Endothelial cell of umbilical vein (primary cell): ENCODE results near the gene TAOK2. TPM values are rescaled to one million over a fixed set of nuclear protein-coding genes. Genes with fewer than 3 reads are reported as not detected.

Source experiments
- BruUV-seq: library from RNA; stranded (reverse); fragments of 400-500 nt; replicated peaks from 2 replicates; lab custom pipeline; 2021; lab: Mats Ljungman, UMichigan
- CTCF ChIA-PET: fragments of 300-600, 350-600 bp; sonication (Branson Sonifier 250); formaldehyde crosslinking; loops from one replicate; lab custom pipeline; 2021; ENCODE audit warnings: antibody characterized with exemption, inconsistent platforms; lab: Charles Lee
- POLR2A ChIA-PET: fragments of 300-600, 350-600 bp; sonication (Branson Sonifier 250); formaldehyde crosslinking; loops from one replicate; lab custom pipeline; 2021; ENCODE audit warnings: antibody characterized with exemption, inconsistent platforms; lab: Charles Lee
- DNase-seq: peaks from one replicate; pipeline ENCODE4 v3.0.0-alpha.2; 2011; ENCODE audit warnings: low read depth, low spot score
- FAIRE-seq: peaks from 2 replicates; lab custom pipeline; 2011; peaks lifted over from hg19 to GRCh38; lab: Jason Lieb, UNC
- H2AFZ ChIP-seq: 2 replicates; pipeline ENCODE4 v1.6.0; 2012; ENCODE audit warnings: low read depth, low read length, control low read depth, inconsistent platforms
- H3K27ac ChIP-seq: 2 replicates; pipeline ENCODE4 v1.5.1; 2011; ENCODE audit warnings: low read depth, mild to moderate bottlenecking, control low read depth, low read length, moderate library complexity; ENCODE audit not compliant: insufficient read depth
- H3K27me3 ChIP-seq, 2 experiments: 2 replicates each; pipeline versions ENCODE4 v1.6.0 to v1.6.1; 2011; ENCODE audit warnings: low read length in 2 of 2, mixed read lengths in 1 of 2; ENCODE audit not compliant: control insufficient read depth in 2 of 2, insufficient read depth in 2 of 2
- H3K36me3 ChIP-seq, 2 experiments: 2 replicates in 1 of 2; 3 replicates in 1 of 2; pipeline ENCODE4 v1.5.1; 2011; ENCODE audit warnings: low read length in 2 of 2, mild to moderate bottlenecking in 1 of 2, moderate library complexity in 1 of 2; ENCODE audit not compliant: control insufficient read depth in 2 of 2, insufficient read depth in 2 of 2; ENCODE audit errors: extremely low read depth in 1 of 2
- H3K4me1 ChIP-seq: 3 replicates; pipeline ENCODE4 v1.5.1; 2011; ENCODE audit warnings: mild to moderate bottlenecking, low read length; ENCODE audit not compliant: control insufficient read depth, insufficient read depth; ENCODE audit errors: extremely low read depth
- H3K4me2 ChIP-seq: 2 replicates; pipeline ENCODE4 v1.6.1; 2011; ENCODE audit warnings: low read length, control low read depth, mixed read lengths; ENCODE audit not compliant: insufficient read depth
- H3K4me3 ChIP-seq, 3 experiments: fragments of 200-600 bp in 1 of 3; sonication (generic), shearing (Covaris generic) in 1 of 3; replicated peaks in 1 of 3; 2 replicates each; pipeline ENCODE4 v1.5.1; 2011 to 2016; ENCODE audit warnings: control low read depth in 3 of 3, low read length in 3 of 3, mild to moderate bottlenecking in 2 of 3, inconsistent platforms in 1 of 3, low read depth in 1 of 3, moderate library complexity in 1 of 3; ENCODE audit not compliant: insufficient read depth in 1 of 3
- H3K79me2 ChIP-seq: 2 replicates; pipeline ENCODE4 v1.6.0; 2012; ENCODE audit warnings: low read length, inconsistent platforms; ENCODE audit not compliant: control insufficient read depth, insufficient read depth
- H3K9ac ChIP-seq: replicated peaks from 2 replicates; pipeline ENCODE3; 2011; ENCODE audit warnings: low read length, control low read depth; ENCODE audit not compliant: insufficient read depth; ENCODE audit errors: extremely low read depth
- H3K9me1 ChIP-seq: replicated peaks from 3 replicates; pipeline ENCODE4 v1.6.0; 2011; ENCODE audit warnings: mild to moderate bottlenecking, low read length; ENCODE audit not compliant: control insufficient read depth, insufficient read depth; ENCODE audit errors: extremely low read depth
- H3K9me3 ChIP-seq: replicated peaks from 2 replicates; pipeline ENCODE4 v1.5.1; 2012; ENCODE audit warnings: low read length, inconsistent platforms; ENCODE audit not compliant: control insufficient read depth, insufficient read depth
- H4K20me1 ChIP-seq: replicated peaks from 2 replicates; pipeline ENCODE3; 2011; ENCODE audit warnings: mild to moderate bottlenecking, low read length; ENCODE audit not compliant: control insufficient read depth, insufficient read depth; ENCODE audit errors: extremely low read depth
- EZH2 ChIP-seq: IDR thresholded peaks from 2 replicates; pipeline ENCODE4 v1.6.1; 2012; ENCODE audit warnings: borderline replicate concordance, low read depth, mild to moderate bottlenecking, moderate library complexity, low read length, inconsistent platforms; ENCODE audit not compliant: severe bottlenecking
- FOS ChIP-seq: IDR thresholded peaks from 2 replicates; pipeline ENCODE4 v1.6.1; 2011; ENCODE audit warnings: mild to moderate bottlenecking, low read length, moderate library complexity, borderline replicate concordance; ENCODE audit not compliant: insufficient read depth
- GATA2 ChIP-seq: IDR thresholded peaks from 2 replicates; pipeline ENCODE4 v1.7.0; 2011; ENCODE audit warnings: low read depth, mild to moderate bottlenecking, moderate library complexity, mixed read lengths, low read length; ENCODE audit not compliant: insufficient read length, insufficient read depth
- JUN ChIP-seq: IDR thresholded peaks from 2 replicates; pipeline ENCODE4 v1.6.1; 2011; ENCODE audit warnings: borderline replicate concordance, low read depth; ENCODE audit not compliant: insufficient read length, insufficient read depth
- MYC ChIP-seq: IDR thresholded peaks from one replicate; pipeline ENCODE4 v1.6.1; 2011; ENCODE audit warnings: mild to moderate bottlenecking, low read depth, low read length
- POLR2A ChIP-seq: IDR thresholded peaks from 2 replicates; pipeline ENCODE4 v1.6.1; 2012; ENCODE audit warnings: low read depth, mild to moderate bottlenecking, control low read depth, low read length
- POLR2AphosphoS5 ChIP-seq: IDR thresholded peaks from 2 replicates; pipeline ENCODE4 v1.6.1; 2012; ENCODE audit warnings: low read depth, mild to moderate bottlenecking, control low read depth, low read length, moderate library complexity; ENCODE audit not compliant: insufficient read depth
- dilution Hi-C: fragments of 300-500 bp; cut with MboI; formaldehyde crosslinking; loops from one replicate; pipeline ENCODE4 v1.15.0; 2019; ENCODE audit warnings: low sequenced_read_pairs; ENCODE audit not compliant: extremely low pct_ligation_motif_present
- intact Hi-C: fragments of 100-400 bp; cut with micrococcal nuclease; formaldehyde crosslinking; loops from one replicate; pipeline ENCODE4 v1.10.0; 2022
- polyA plus RNA-seq, 4 experiments: library from polyadenylated mRNA; depleted of rRNA in 3 of 4; stranded (reverse) in 3 of 4; unstranded in 1 of 4; fragments of >200 nt; gene quantifications; 2 replicates each; pipeline versions ENCODE4 v1.2.1 to v1.2.3, GENCODE V29; 2011 to 2012; ENCODE audit warnings: missing spikeins in 1 of 4
- total RNA-seq: library from RNA; stranded (reverse); gene quantifications from 2 replicates; pipeline ENCODE4 v1.2.3, GENCODE V29; 2021
- TF ChIP-seq, protein P1 (sequence below): IDR thresholded peaks from 2 replicates; pipeline ENCODE4 v1.6.1; 2011; ENCODE audit not compliant: insufficient read depth, insufficient read length
- TF ChIP-seq, protein P2 (sequence below), 2 donors: IDR thresholded peaks; 1 replicate in 1 of 2; 2 replicates in 1 of 2; pipeline ENCODE4 v1.5.1; 2011; ENCODE audit warnings: low read length in 2 of 2, mild to moderate bottlenecking in 2 of 2, moderate library complexity in 2 of 2, control low read depth in 1 of 2, inconsistent platforms in 1 of 2, low read depth in 1 of 2; ENCODE audit not compliant: insufficient read depth in 1 of 2; ENCODE audit errors: extremely low read depth in 1 of 2

Gene TAOK2
- total and polyA plus RNA-seq, 2 donors (not counting 3 experiments of a cell fraction or from before 2014, with no cell fraction given) = 52.8 to 114 TPM

DNA sequence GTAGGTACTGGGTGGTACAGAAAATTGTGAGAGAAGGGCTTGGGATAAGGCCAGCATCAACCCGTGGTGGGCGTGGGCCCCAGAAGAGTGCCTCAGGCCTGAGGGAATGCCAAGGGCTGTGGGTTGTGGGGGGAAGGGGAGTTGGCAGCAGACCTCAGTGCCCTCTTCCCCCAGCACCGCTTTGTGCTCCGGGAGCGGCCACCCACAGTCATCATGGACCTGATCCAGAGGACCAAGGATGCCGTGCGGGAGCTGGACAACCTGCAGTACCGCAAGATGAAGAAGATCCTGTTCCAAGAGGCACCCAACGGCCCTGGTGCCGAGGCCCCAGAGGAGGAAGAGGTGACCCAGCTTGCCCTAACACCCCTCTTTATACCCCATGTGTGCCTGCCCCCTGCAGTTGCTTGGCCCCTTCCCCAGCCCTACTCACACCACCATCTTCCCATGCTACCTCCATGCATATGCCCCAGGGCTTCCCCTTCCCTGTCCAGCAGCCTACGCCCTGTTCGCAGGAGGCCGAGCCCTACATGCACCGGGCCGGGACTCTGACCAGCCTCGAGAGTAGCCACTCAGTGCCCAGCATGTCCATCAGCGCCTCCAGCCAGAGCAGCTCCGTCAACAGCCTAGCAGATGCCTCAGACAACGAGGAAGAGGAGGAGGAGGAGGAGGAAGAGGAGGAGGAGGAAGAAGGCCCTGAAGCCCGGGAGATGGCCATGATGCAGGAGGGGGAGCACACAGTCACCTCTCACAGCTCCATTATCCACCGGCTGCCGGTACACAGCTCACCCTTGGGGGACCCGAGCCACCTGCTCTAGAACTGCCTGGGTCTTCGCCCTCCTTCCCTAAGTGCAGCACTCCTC lies 9.1 kb downstream of the TAOK2 start:
- H3K27ac ChIP-seq = no peak overlapping the region
- no peaks in the 10 kb centered on the region for H4K20me1 ChIP-seq
- H3K4me3 ChIP-seq = no peak overlapping the region
- CTCF ChIA-PET = no interaction called here
- no TSS peak for BruUV-seq
- H3K36me3 ChIP-seq = peaks cover 50 to 91% of the 10 kb centered on the region in 2 experiments
- H3K4me2 ChIP-seq = no peak overlapping the region
- no peak for DNase-seq
- H3K4me1 ChIP-seq = peaks cover 18% of the 10 kb centered on the region
- H2AFZ ChIP-seq = no peak overlapping the region
- intact Hi-C loops = no loop called here
- peaks cover 27% of the 10 kb centered on the region for H3K79me2 ChIP-seq
- POLR2A ChIA-PET = interaction anchor here (0.7 kb wide), 1 partner anchor 11 kb away, joined by 3 read pairs; no protein-coding TSS in a partner anchor
- no peak for FAIRE-seq
- H3K9me3 ChIP-seq = no peaks in the 10 kb centered on the region
- no peaks in the 10 kb centered on the region for H3K27me3 ChIP-seq
- TF ChIP-seq FOS (no peak), POLR2AphosphoS5 (no peak), GATA2 (no peak), MYC (no peak), EZH2 (no peak), POLR2A (no peak), JUN (no peak)
- TF ChIP-seq, protein P1, sequence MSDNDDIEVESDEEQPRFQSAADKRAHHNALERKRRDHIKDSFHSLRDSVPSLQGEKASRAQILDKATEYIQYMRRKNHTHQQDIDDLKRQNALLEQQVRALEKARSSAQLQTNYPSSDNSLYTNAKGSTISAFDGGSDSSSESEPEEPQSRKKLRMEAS = no peak
- TF ChIP-seq, protein P2, sequence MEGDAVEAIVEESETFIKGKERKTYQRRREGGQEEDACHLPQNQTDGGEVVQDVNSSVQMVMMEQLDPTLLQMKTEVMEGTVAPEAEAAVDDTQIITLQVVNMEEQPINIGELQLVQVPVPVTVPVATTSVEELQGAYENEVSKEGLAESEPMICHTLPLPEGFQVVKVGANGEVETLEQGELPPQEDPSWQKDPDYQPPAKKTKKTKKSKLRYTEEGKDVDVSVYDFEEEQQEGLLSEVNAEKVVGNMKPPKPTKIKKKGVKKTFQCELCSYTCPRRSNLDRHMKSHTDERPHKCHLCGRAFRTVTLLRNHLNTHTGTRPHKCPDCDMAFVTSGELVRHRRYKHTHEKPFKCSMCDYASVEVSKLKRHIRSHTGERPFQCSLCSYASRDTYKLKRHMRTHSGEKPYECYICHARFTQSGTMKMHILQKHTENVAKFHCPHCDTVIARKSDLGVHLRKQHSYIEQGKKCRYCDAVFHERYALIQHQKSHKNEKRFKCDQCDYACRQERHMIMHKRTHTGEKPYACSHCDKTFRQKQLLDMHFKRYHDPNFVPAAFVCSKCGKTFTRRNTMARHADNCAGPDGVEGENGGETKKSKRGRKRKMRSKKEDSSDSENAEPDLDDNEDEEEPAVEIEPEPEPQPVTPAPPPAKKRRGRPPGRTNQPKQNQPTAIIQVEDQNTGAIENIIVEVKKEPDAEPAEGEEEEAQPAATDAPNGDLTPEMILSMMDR (IDR thresholded peaks at IDR 0.05; ENCODE audit: extremely low read depth in 1 of 2, insufficient read depth in 1 of 2, low read depth in 1 of 2, low read length in 2 of 2) = no peak
- H3K9me1 ChIP-seq = no peaks in the 10 kb centered on the region
- no peak overlapping the region for H3K9ac ChIP-seq
- dilution Hi-C loops = no loop called here
